Activated naive CD8-positive, alpha-beta T cell treated with anti-CD3 and anti-CD28 coated beads for 36 hours (primary cell): ENCODE data around the gene CARS2. TPM values are rescaled to one million over a fixed set of nuclear protein-coding genes. Genes with fewer than 3 reads are reported as not detected.
"Not testable (repeated sequence)": the region's sequence is repeated elsewhere in the genome, so short reads cannot be mapped to it uniquely, and the experiment has no call there.

Experiments
- DNase-seq: peaks from one replicate; pipeline ENCODE4 v3.0.0; 2021
- H3K27ac Mint-ChIP-seq: one replicate; pipeline ENCODE4 v1.8.0; 2022; ENCODE audit warnings: mild to moderate bottlenecking, moderate library complexity, mixed read lengths
- H3K27me3 Mint-ChIP-seq: one replicate; pipeline ENCODE4 v1.8.0; 2022; ENCODE audit warnings: mild to moderate bottlenecking, mixed read lengths
- H3K36me3 Mint-ChIP-seq: one replicate; pipeline ENCODE4 v1.8.0; 2021; ENCODE audit warnings: mild to moderate bottlenecking, mixed read lengths
- H3K4me1 Mint-ChIP-seq: one replicate; pipeline ENCODE4 v1.8.0; 2021; ENCODE audit warnings: mixed read lengths
- H3K4me3 Mint-ChIP-seq: one replicate; pipeline ENCODE4 v1.8.0; 2022; ENCODE audit warnings: mild to moderate bottlenecking, moderate library complexity, mixed read lengths
- H3K9me3 Mint-ChIP-seq: one replicate; pipeline ENCODE4 v1.8.0; 2022; ENCODE audit warnings: mixed read lengths
- total RNA-seq, 2 experiments: library from RNA; stranded (reverse); gene quantifications; one replicate each; pipeline ENCODE4 v1.2.3, GENCODE V29; 2021

CARS2 gene
- total RNA-seq, 2 experiments from 2014 or later = 81.1 to 84.8 TPM

- DNase-seq = no peak
- Mint-ChIP-seq H3K27me3 (no peaks in the 10 kb centered on the region), H3K36me3 (peaks cover 8% of the 10 kb centered on the region), H3K4me1 (peaks cover 29% of the 10 kb centered on the region), H3K9me3 (no peaks in the 10 kb centered on the region), H3K27ac (no peak overlapping the region), H3K4me3 (no peak overlapping the region)
Measured at GRCh38 chr13:110633776-110634175, 72.1 kb downstream of the CARS2 start.

DNA sequence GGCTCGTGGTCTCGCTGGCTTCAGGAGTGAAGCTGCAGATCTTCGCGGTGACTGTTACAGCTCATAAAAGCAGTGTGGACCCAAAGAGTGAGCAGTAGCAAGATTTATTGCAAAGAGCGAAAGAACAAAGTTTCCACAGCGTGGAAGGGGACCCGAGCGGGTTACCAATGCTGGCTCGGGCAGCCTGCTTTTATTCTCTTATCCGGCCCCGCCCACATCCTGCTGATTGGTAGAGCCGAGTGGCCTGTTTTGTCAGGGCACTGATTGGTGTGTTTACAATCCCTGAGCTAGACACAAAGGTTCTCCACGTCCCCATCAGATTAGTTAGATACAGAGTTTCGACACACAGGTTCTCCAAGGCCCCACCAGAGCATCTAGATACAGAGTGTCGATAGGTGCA lies 73.7 kb downstream of the CARS2 start:
- not testable (repeated sequence) for H3K36me3 Mint-ChIP-seq, H3K9me3 Mint-ChIP-seq, DNase-seq, H3K4me3 Mint-ChIP-seq, H3K27me3 Mint-ChIP-seq
- Mint-ChIP-seq H3K27ac (peak overlapping the region; percentile 47), H3K4me1 (peaks cover 32% of the 10 kb centered on the region)

DNA sequence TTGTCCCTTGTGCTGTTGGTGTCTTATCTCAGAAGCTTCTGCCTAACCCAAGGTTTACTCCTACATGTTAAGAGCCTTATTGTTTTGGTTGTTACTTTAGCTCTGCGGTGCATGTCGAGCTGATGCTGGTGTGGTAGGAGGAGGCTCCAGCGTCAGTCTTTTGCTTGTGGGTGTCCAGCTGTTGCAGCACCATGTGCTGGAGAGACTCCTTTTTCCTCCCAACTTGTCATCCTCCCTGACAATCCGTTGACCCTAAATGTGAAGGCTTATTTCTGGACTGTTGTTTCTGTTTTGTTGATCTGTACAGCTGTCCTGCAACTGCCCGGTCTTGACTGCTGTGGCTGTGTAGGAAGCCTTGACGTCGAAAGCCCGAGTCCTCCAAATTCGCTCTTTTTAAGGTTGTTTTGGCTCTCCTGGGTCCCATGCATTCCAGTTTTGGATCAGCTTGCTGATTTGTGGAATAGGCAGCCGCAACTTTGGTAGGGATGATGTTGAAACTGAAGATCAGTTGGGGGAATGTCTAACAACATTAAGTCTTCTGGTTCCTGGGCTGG lies 75.3 kb downstream of the CARS2 start:
- Mint-ChIP-seq H3K36me3 (peaks cover 8% of the 10 kb centered on the region), H3K9me3 (no peaks in the 10 kb centered on the region), H3K27ac (no peak overlapping the region), H3K27me3 (no peaks in the 10 kb centered on the region), H3K4me3 (no peak overlapping the region), H3K4me1 (peaks cover 38% of the 10 kb centered on the region)
- no peak for DNase-seq

DNA sequence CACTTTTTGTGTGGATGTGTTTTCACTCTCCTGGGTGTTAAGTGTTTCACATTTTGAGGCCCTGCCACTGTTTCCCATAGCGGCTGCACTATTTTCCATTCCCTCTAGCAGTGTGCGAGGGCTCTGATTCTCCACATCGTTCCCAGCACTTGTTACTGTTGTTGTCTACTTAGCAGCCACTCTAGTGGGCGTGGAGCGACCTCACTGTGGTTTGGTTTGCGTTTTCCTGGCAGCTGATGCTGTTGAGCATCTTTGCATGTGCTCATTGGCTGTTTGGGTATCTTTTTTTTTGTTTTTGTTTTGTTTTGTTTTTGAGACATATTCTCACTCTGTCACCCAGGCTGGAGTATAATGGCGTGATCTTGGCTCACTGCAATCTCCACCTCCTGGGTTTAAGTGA lies 76.2 kb downstream of the CARS2 start:
- H3K27ac Mint-ChIP-seq = peak overlapping the region; percentile 69
- DNase-seq = peak; percentile 30
- H3K4me1 Mint-ChIP-seq = peaks cover 39% of the 10 kb centered on the region
- H3K4me3 Mint-ChIP-seq = no peak overlapping the region
- no peaks in the 10 kb centered on the region for H3K9me3 Mint-ChIP-seq
- H3K27me3 Mint-ChIP-seq = no peaks in the 10 kb centered on the region
- peaks cover 8% of the 10 kb centered on the region for H3K36me3 Mint-ChIP-seq

- Mint-ChIP-seq H3K4me1 (peaks cover 39% of the 10 kb centered on the region), H3K4me3 (no peak overlapping the region)
Measured at GRCh38 chr13:110628952-110629701, 76.8 kb downstream of the CARS2 start.

GRCh38 chr13:110628477-110628793 lies 77.5 kb downstream of the CARS2 start:
- H3K36me3 Mint-ChIP-seq = peaks cover 8% of the 10 kb centered on the region
- H3K27me3 Mint-ChIP-seq = no peaks in the 10 kb centered on the region
- H3K27ac Mint-ChIP-seq = no peak overlapping the region

More at GRCh38 chr13:110628952-110629701, 76.8 kb downstream of the CARS2 start:
- no peaks in the 10 kb centered on the region for H3K27me3 Mint-ChIP-seq
- peaks cover 8% of the 10 kb centered on the region for H3K36me3 Mint-ChIP-seq
- no peak for DNase-seq
- peak overlapping the region; percentile 69 for H3K27ac Mint-ChIP-seq
- no peaks in the 10 kb centered on the region for H3K9me3 Mint-ChIP-seq

DNA sequence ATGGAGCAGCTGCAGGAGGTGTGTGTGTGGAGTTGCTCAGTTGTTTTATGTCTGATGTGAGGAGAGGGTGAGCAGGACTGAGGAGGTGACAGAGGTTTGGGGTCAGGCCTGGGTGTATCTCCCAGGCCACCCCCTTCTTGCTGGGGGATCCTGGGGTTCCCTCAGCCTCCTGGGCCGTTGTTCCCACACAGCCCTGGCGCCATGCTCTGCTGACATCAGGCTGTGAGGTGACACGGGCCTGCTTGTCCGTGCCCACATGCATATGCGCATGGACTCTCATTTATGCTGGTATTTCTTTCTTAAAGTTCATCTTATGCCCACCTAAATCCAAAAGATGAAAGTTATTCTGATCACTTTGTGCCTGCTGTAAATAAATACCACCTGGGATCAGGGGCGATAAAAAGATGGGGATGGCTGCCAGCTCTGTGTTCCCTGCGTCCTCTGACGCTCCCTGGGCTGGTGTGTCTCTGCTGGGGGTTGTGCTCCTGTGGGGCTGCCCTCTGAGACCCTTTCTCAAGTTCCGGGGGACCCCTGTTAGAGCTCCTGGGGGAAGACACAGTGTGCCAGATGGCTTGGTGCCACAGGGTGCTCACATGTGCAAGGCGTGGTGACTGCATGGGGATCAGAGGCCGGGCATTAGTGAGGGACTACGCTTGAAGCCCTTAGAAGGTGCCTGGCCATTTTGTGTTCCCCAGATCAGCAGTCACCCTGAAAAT lies 78.0 kb downstream of the CARS2 start:
- H3K9me3 Mint-ChIP-seq = no peaks in the 10 kb centered on the region
- no peak overlapping the region for H3K4me3 Mint-ChIP-seq
- peaks cover 8% of the 10 kb centered on the region for H3K36me3 Mint-ChIP-seq
- no peak overlapping the region for H3K27ac Mint-ChIP-seq
- peaks cover 39% of the 10 kb centered on the region for H3K4me1 Mint-ChIP-seq
- no peaks in the 10 kb centered on the region for H3K27me3 Mint-ChIP-seq
- DNase-seq = no peak

More at GRCh38 chr13:110628477-110628793, 77.5 kb downstream of the CARS2 start:
- peaks cover 39% of the 10 kb centered on the region for H3K4me1 Mint-ChIP-seq
- H3K4me3 Mint-ChIP-seq = no peak overlapping the region
- H3K9me3 Mint-ChIP-seq = no peaks in the 10 kb centered on the region
- no peak for DNase-seq

- no peaks in the 10 kb centered on the region for H3K27me3 Mint-ChIP-seq
- H3K9me3 Mint-ChIP-seq = no peaks in the 10 kb centered on the region
- peaks cover 6% of the 10 kb centered on the region for H3K36me3 Mint-ChIP-seq
- no peak for DNase-seq
- H3K4me3 Mint-ChIP-seq = no peak overlapping the region
- H3K27ac Mint-ChIP-seq = no peak overlapping the region
- H3K4me1 Mint-ChIP-seq = peaks cover 37% of the 10 kb centered on the region
Measured at GRCh38 chr13:110627351-110627750, 78.6 kb downstream of the CARS2 start.

DNA sequence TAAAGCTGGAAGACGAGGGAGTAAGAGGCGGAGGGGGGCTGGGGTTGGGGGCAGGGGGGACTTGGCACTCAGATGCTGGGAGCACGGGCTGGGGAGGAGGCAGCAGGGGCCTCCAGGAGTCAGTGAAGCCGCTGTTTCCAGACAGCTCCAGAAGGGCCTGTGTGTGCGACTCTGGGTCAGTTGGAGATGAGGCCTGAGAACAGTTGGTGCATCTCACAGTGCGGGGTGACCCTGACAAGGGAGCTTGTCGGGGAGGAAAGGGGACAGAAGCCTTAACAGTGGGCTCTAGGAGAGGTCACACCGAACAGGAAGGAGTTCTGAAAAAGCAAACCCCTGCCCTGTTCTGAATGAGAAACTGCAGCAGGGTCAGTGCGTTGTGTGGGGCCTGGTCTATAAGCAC lies 79.4 kb downstream of the CARS2 start:
- H3K4me3 Mint-ChIP-seq = no peak overlapping the region
- no peak overlapping the region for H3K27ac Mint-ChIP-seq
- H3K9me3 Mint-ChIP-seq = no peaks in the 10 kb centered on the region
- no peak for DNase-seq
- peaks cover 36% of the 10 kb centered on the region for H3K4me1 Mint-ChIP-seq
- H3K27me3 Mint-ChIP-seq = no peaks in the 10 kb centered on the region
- no peaks in the 10 kb centered on the region for H3K36me3 Mint-ChIP-seq

DNA sequence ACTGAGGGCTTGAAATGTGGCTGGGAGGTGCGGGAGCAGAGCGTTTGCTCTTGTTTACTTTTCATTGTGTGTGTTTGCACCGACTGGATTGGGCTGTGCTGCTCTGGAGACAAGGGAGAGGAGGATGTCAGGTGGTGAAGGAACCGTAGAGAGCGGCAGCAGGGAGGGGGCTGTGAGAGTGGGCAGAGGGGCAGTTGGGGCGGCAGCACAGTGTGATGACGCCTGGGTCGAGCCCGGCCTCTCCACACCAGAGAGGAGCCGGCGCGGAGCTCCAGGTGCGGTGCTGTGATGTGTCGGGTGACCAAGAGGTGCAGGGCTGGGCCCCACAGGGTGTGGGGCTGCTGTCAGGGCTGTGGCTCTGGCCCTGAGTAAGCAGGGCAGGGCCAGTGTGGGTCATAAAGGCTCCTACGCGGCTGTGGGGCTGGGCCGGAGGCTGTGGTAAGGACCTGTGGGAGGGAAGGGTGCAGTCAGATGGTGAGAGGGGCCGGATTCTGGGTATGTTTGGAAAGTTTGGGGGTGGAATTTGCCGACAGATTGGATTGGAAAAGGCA lies 80.1 kb downstream of the CARS2 start:
- Mint-ChIP-seq H3K27ac (no peak overlapping the region), H3K36me3 (no peaks in the 10 kb centered on the region), H3K4me3 (no peak overlapping the region), H3K4me1 (peaks cover 32% of the 10 kb centered on the region), H3K9me3 (no peaks in the 10 kb centered on the region), H3K27me3 (no peaks in the 10 kb centered on the region)
- no peak for DNase-seq

DNA sequence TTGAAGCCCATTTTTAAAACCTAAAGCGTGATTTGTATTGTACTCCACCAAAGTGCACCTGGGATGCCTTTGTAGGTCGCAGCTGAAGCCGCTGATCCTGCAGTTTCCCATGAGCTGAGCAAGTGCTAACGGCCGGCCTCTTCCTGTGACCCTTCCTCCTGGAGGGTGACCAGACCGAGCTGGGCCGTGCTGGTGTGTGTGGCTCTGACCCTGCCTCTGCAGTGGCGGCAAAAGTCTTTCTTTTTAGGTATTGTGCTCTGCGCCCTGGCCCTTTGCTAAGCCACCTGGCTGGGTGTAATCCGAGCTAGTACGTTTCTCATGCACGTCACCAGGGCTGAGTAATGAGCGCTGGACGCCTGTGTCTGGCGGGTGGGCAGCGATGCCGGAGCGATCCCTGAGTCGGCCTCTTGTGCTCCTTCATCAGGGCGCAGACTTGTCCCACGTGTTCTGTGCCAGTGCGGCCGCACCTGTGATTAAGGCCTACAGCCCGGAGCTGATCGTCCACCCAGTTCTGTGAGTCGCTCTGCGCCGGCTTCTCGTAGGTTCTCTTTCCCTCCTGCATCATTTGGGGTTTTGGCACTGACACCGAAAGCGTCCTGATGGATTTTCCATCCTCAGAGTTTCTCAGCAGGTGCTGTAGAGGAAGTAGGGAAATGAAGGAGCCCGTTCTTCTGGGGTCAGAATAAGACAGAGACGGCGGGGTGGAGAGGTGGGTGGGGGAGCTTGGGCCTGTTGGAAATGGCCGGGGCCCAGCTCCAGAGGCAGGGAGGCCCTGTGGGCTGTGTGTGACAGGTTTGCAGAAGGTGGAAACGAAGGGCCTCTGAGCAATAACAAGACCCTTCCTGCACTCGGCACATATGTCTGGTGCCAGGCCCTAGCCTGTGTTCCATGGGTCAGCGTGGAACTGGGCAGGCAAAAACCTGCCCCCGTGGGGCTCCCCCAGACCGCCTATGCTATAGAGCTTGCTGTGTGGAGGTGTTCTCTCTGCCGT lies 80.9 kb downstream of the CARS2 start:
- H3K27me3 Mint-ChIP-seq = no peaks in the 10 kb centered on the region
- peaks cover 31% of the 10 kb centered on the region for H3K4me1 Mint-ChIP-seq
- H3K9me3 Mint-ChIP-seq = no peaks in the 10 kb centered on the region
- no peak overlapping the region for H3K27ac Mint-ChIP-seq
- no peak for DNase-seq
- H3K36me3 Mint-ChIP-seq = no peaks in the 10 kb centered on the region
- H3K4me3 Mint-ChIP-seq = no peak overlapping the region

DNA sequence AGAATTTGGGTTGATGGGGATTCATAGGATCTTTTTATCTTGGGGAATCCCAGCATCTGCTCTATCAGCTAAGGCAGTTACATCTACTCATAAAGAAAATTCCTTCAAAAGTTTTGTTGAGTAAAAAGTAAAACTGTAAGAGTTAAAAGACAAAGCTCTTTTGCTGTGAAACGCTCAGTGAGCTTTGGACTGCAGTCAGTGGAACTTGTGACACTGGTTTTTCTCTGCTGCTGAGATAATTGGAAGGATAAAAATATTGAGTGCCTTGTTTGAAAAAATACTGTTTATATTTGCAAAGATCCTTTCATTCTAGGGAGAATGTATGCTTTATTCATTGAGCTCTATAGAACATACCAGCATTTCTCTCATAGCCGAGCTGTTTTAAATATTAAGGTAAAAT lies 85.3 kb downstream of the CARS2 start:
- Mint-ChIP-seq H3K36me3 (peaks cover 3% of the 10 kb centered on the region), H3K27me3 (no peaks in the 10 kb centered on the region), H3K4me1 (peaks cover 34% of the 10 kb centered on the region), H3K27ac (no peak overlapping the region), H3K4me3 (no peak overlapping the region), H3K9me3 (no peaks in the 10 kb centered on the region)
- no peak for DNase-seq

DNA sequence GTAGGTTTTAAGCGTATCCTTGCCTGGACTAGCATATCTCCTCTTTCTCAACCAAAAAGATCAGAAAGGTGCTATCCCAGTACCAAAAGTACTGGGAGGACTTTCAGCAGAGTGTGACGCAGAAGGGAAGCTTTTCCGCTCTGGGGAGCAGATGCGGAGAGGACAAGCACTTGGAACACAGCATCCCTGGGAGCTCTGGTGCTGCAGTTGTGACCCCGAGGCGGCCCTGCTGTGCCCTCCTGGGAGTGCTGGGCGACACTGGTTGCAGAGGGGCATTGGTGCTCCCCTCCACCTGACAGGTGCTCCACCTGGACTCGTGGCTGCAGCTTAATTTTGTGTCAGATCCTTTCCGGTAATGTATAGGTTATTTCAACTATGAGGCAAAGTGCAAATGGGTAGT lies 87.1 kb downstream of the CARS2 start:
- Mint-ChIP-seq H3K4me3 (no peak overlapping the region), H3K27ac (no peak overlapping the region), H3K9me3 (peaks cover 2% of the 10 kb centered on the region), H3K4me1 (peaks cover 38% of the 10 kb centered on the region), H3K36me3 (peaks cover 6% of the 10 kb centered on the region), H3K27me3 (no peaks in the 10 kb centered on the region)
- DNase-seq = no peak

DNA sequence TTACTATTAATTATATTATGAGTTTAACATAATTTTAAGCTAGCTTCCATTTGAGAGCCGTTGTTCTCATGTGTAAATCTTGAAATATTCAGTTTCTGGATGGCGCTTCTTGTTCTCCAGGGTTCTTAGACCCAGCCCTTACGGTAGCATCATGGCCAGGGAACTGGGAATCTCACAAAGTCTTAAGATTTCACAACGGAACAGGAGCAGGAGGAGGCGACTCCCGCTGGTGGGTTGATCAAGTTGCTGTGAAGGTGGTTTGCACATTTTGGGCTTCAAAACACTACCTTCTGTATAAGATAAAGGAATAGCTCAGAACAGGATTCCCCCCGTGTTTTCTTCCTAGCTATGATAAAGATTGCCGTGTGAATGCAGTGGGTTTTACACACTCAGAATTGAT lies 87.7 kb downstream of the CARS2 start:
- Mint-ChIP-seq H3K27ac (no peak overlapping the region), H3K36me3 (peaks cover 6% of the 10 kb centered on the region), H3K4me1 (peaks cover 38% of the 10 kb centered on the region), H3K27me3 (no peaks in the 10 kb centered on the region), H3K4me3 (no peak overlapping the region), H3K9me3 (peaks cover 6% of the 10 kb centered on the region)
- no peak for DNase-seq
